B cell (primary cell): ENCODE results near the gene GPR160. TPM values are rescaled to one million over a fixed set of nuclear protein-coding genes. Genes with fewer than 3 reads are reported as not detected.

ENCODE experiments used
- ATAC-seq: fragments of 200-7000 bp; cut with Tn5 transposase; one replicate; pipeline ENCODE4 v1.10.0; 2021; ENCODE audit warnings: low read depth, mild to moderate bottlenecking, moderate number of reproducible peaks, moderate library complexity
- CTCF ChIA-PET: fragments of 350-600 bp; sonication (Branson Sonifier 250); formaldehyde crosslinking; loops from one replicate; lab custom pipeline; 2021; ENCODE audit warnings: antibody characterized with exemption, inconsistent platforms; lab: Charles Lee
- POLR2A ChIA-PET: fragments of 350-600 bp; sonication (Branson Sonifier 250); formaldehyde crosslinking; loops from one replicate; lab custom pipeline; 2021; ENCODE audit warnings: antibody characterized with exemption; lab: Charles Lee
- DNase-seq: peaks from one replicate; pipeline ENCODE4 v3.0.0; 2013
- H2AFZ ChIP-seq: 2 replicates; pipeline ENCODE4 v1.6.1; 2012; ENCODE audit warnings: mild to moderate bottlenecking, low read depth, low read length; ENCODE audit not compliant: insufficient read depth, poor library complexity, severe bottlenecking
- H3K27ac ChIP-seq, 2 donors: 1 replicate in 1 of 2; 2 replicates in 1 of 2; pipeline ENCODE4 v1.5.1; 2012 to 2013; ENCODE audit warnings: low read length in 2 of 2, mild to moderate bottlenecking in 2 of 2, moderate library complexity in 1 of 2
- H3K27me3 ChIP-seq, 4 experiments: fragments of 200-600 bp in 1 of 4; sonication (generic) in 1 of 4; replicated peaks in 1 of 4; 1 replicate in 2 of 4; 2 replicates in 2 of 4; pipeline versions ENCODE4 v1.6.1 to v1.7.0; 2013 to 2016; ENCODE audit warnings: low read length in 3 of 4, mild to moderate bottlenecking in 2 of 4, mixed read lengths in 1 of 4, moderate library complexity in 1 of 4; ENCODE audit not compliant: insufficient read depth in 4 of 4, control insufficient read depth in 3 of 4; ENCODE audit errors: control extremely low read depth in 1 of 4
- H3K36me3 ChIP-seq, 2 experiments: replicated peaks in 1 of 2; 1 replicate in 1 of 2; 2 replicates in 1 of 2; pipeline versions ENCODE4 v1.6.1 to v1.7.1; 2013; ENCODE audit warnings: low read length in 1 of 2; ENCODE audit not compliant: insufficient read depth in 2 of 2, control insufficient read depth in 1 of 2; ENCODE audit errors: control extremely low read depth in 1 of 2, extremely low read depth in 1 of 2
- H3K4me1 ChIP-seq, 2 donors: fragments of 200-600 bp in 1 of 2; sonication (generic) in 1 of 2; 1 replicate in 1 of 2; 2 replicates in 1 of 2; pipeline versions ENCODE4 v1.5.1 to v1.6.1; 2013 to 2017; ENCODE audit warnings: low read length in 2 of 2; ENCODE audit not compliant: control insufficient read depth in 2 of 2, insufficient read depth in 2 of 2
- H3K4me2 ChIP-seq: replicated peaks from 2 replicates; pipeline ENCODE3; 2012; ENCODE audit warnings: mild to moderate bottlenecking, low read depth, low read length; ENCODE audit not compliant: poor library complexity, severe bottlenecking
- H3K4me3 ChIP-seq, 5 experiments: fragments of 200-600 bp in 1 of 5; sonication (generic) in 1 of 5; 1 replicate in 3 of 5; 2 replicates in 2 of 5; pipeline versions ENCODE4 v1.5.1 to v1.7.0; 2011 to 2016; ENCODE audit warnings: low read length in 4 of 5, mild to moderate bottlenecking in 4 of 5, low read depth in 2 of 5, control low read depth in 1 of 5, moderate library complexity in 1 of 5; ENCODE audit not compliant: insufficient read depth in 1 of 5; ENCODE audit errors: control extremely low read depth in 1 of 5, extremely low read depth in 1 of 5
- H3K79me2 ChIP-seq: fragments of 200-600 bp; sonication (generic); one replicate; pipeline ENCODE4 v1.6.0; 2016; ENCODE audit warnings: low read length; ENCODE audit not compliant: control insufficient read depth, insufficient read depth
- H3K9ac ChIP-seq: fragments of 200-600 bp; sonication (generic); 2 replicates; pipeline ENCODE4 v1.6.1; 2017; ENCODE audit warnings: mild to moderate bottlenecking, low read length, moderate library complexity
- H3K9me3 ChIP-seq, 3 donors: one replicate each; pipeline versions ENCODE4 v1.6.1 to v1.7.1; 2013; ENCODE audit warnings: low read length in 2 of 3; ENCODE audit not compliant: control insufficient read depth in 2 of 3, insufficient read depth in 1 of 3; ENCODE audit errors: control extremely low read depth in 1 of 3
- H4K20me1 ChIP-seq: 2 replicates; pipeline ENCODE4 v1.6.0; 2012; ENCODE audit warnings: mild to moderate bottlenecking, low read length; ENCODE audit not compliant: insufficient read depth, control insufficient read depth, poor library complexity, severe bottlenecking
- H3K27ac Mint-ChIP-seq: one replicate; pipeline ENCODE4 v1.8.0; 2021; ENCODE audit warnings: mixed read lengths
- H3K27me3 Mint-ChIP-seq: one replicate; pipeline ENCODE4 v1.8.0; 2021; ENCODE audit warnings: mixed read lengths
- H3K4me1 Mint-ChIP-seq: one replicate; pipeline ENCODE4 v1.8.0; 2021; ENCODE audit warnings: mixed read lengths
- H3K4me3 Mint-ChIP-seq: one replicate; pipeline ENCODE4 v1.8.0; 2021; ENCODE audit warnings: mixed read lengths
- H3K9me3 Mint-ChIP-seq: one replicate; pipeline ENCODE4 v1.8.0; 2022; ENCODE audit warnings: mixed read lengths; ENCODE audit not compliant: insufficient read depth
- CTCF ChIP-seq: fragments of 200-600 bp; IDR thresholded peaks from one replicate; pipeline ENCODE4 v1.8.0; 2022; ENCODE audit warnings: antibody characterized with exemption, mild to moderate bottlenecking
- EZH2 ChIP-seq: IDR thresholded peaks from 2 replicates; pipeline ENCODE4 v1.6.1; 2012; ENCODE audit warnings: borderline replicate concordance, low read depth, mild to moderate bottlenecking, moderate library complexity, low read length; ENCODE audit not compliant: insufficient read depth, poor library complexity, severe bottlenecking
- WGBS: methylation state at CpG from one replicate; pipeline ENCODE4 v1.1.5; 2013; ENCODE audit warnings: missing lambda C conversion rate; ENCODE audit not compliant: insufficient coverage; 5-methylcytosine and 5-hydroxymethylcytosine counted together
- intact Hi-C: fragments of 100-400 bp; cut with micrococcal nuclease; formaldehyde crosslinking; loops from one replicate; pipeline ENCODE4 v1.10.0; 2022
- polyA plus RNA-seq: library from polyadenylated mRNA; depleted of rRNA; stranded (reverse); fragments of >200 nt; gene quantifications from 2 replicates; pipeline ENCODE4 v1.2.3, GENCODE V29; 2012
- total RNA-seq, 2 donors: library from RNA; stranded (reverse); fragments of 120-200 nt in 1 of 2; gene quantifications; 1 replicate in 1 of 2; 2 replicates in 1 of 2; pipeline versions ENCODE4 v1.2.3 to v1.2.4, GENCODE V29; 2013 to 2022

The GPR160 gene
- total and polyA plus RNA-seq, 2 donors (not counting 1 experiment from before 2014, with no cell fraction given) = 17.4 to 17.5 TPM

GRCh38 chr3:170027233-170028102, 10.3 kb upstream of the GPR160 start:
- H3K27ac ChIP-seq = no peak overlapping the region
- no peaks in the 10 kb centered on the region for H3K27me3 ChIP-seq
- Mint-ChIP-seq H3K9me3 (no peaks in the 10 kb centered on the region), H3K4me1 (peaks cover 7% of the 10 kb centered on the region), H3K4me3 (no peak overlapping the region), H3K27ac (no peak overlapping the region), H3K27me3 (no peaks in the 10 kb centered on the region)
- ChIA-PET CTCF (interaction anchor here (1.0 kb wide), 1 partner anchor 98 kb away, joined by 3 read pairs; no protein-coding TSS in a partner anchor), POLR2A (no interaction called here)
- H3K9ac ChIP-seq = no peak overlapping the region
- no peaks in the 10 kb centered on the region for H4K20me1 ChIP-seq
- no peaks in the 10 kb centered on the region for H3K79me2 ChIP-seq
- H3K4me2 ChIP-seq = no peak overlapping the region
- H3K9me3 ChIP-seq = no peaks in the 10 kb centered on the region
- TF ChIP-seq CTCF (no peak), EZH2 (no peak)
- H3K36me3 ChIP-seq = no peaks in the 10 kb centered on the region
- H3K4me1 ChIP-seq = peaks cover 0 to 9% of the 10 kb centered on the region in 2 donors
- no peak overlapping the region for H2AFZ ChIP-seq
- no peak overlapping the region for H3K4me3 ChIP-seq
- intact Hi-C loops = no loop called here
- 88% methylated on average over 2 of the region's 4 CpGs for WGBS
- no peak for DNase-seq
- no peak for ATAC-seq

- Histone ChIP-seq H3K79me2 (no peaks in the 10 kb centered on the region), H3K9me3 (peaks cover 0 to 6% (median 0%) of the 10 kb centered on the region in 3 donors), H2AFZ (peak overlapping the region; percentile 50), H3K36me3 (no peaks in the 10 kb centered on the region), H3K4me1 (peaks cover 11 to 19% of the 10 kb centered on the region in 2 donors), H3K27ac (no peak overlapping the region), H3K4me2 (peak overlapping the region; percentile 29), H4K20me1 (no peaks in the 10 kb centered on the region), H3K9ac (no peak overlapping the region), H3K27me3 (no peaks in the 10 kb centered on the region), H3K4me3 (no peak overlapping the region)
- CTCF ChIA-PET = no interaction called here
- DNase-seq = peak; percentile 40
- Mint-ChIP-seq H3K4me3 (no peak overlapping the region), H3K4me1 (peaks cover 19% of the 10 kb centered on the region), H3K27ac (no peak overlapping the region), H3K27me3 (no peaks in the 10 kb centered on the region), H3K9me3 (no peaks in the 10 kb centered on the region)
- intact Hi-C loops = loop anchor here (5.0 kb wide), 1 partner anchor 41 kb away; no protein-coding TSS in a partner anchor
- WGBS = 17% methylated on average over 2 of the region's 8 CpGs
- TF ChIP-seq EZH2 (no peak), CTCF (no peak)
- POLR2A ChIA-PET = no interaction called here
- ATAC-seq = no peak
Measured at GRCh38 chr3:170033489-170033888, 4.3 kb upstream of the GPR160 start.
